Immature natural killer cell (primary cell): ENCODE measurements around the gene LKAAEAR1. TPM values are rescaled to one million over a fixed set of nuclear protein-coding genes. Genes with fewer than 3 reads are reported as not detected.

Experiments
- DNase-seq, 3 donors: peaks; one replicate each; pipeline ENCODE4 v3.0.0; 2022; ENCODE audit warnings: mixed read lengths in 1 of 3
- H3K27ac Mint-ChIP-seq, 6 donors: one replicate each; pipeline ENCODE4 v1.8.0; 2020; ENCODE audit warnings: mixed read lengths in 6 of 6, mild to moderate bottlenecking in 5 of 6, inconsistent platforms in 4 of 6, moderate library complexity in 3 of 6
- H3K27me3 Mint-ChIP-seq, 3 donors: one replicate each; pipeline ENCODE4 v1.8.0; 2020 to 2021; ENCODE audit warnings: low read depth in 3 of 3, mild to moderate bottlenecking in 3 of 3, mixed read lengths in 3 of 3, moderate library complexity in 3 of 3, inconsistent platforms in 1 of 3
- H3K36me3 Mint-ChIP-seq, 3 donors: one replicate each; pipeline ENCODE4 v1.8.0; 2020; ENCODE audit warnings: mixed read lengths in 3 of 3, inconsistent platforms in 2 of 3, mild to moderate bottlenecking in 2 of 3
- H3K4me1 Mint-ChIP-seq, 2 donors: one replicate each; pipeline ENCODE4 v1.8.0; 2020; ENCODE audit warnings: inconsistent platforms in 2 of 2, mild to moderate bottlenecking in 2 of 2, mixed read lengths in 2 of 2, moderate library complexity in 1 of 2
- H3K4me3 Mint-ChIP-seq, 5 donors: one replicate each; pipeline ENCODE4 v1.8.0; 2020; ENCODE audit warnings: mild to moderate bottlenecking in 5 of 5, mixed read lengths in 5 of 5, inconsistent platforms in 3 of 5, moderate library complexity in 3 of 5
- H3K9me3 Mint-ChIP-seq, 6 donors: one replicate each; pipeline ENCODE4 v1.8.0; 2020; ENCODE audit warnings: mild to moderate bottlenecking in 6 of 6, mixed read lengths in 6 of 6, inconsistent platforms in 4 of 6, moderate library complexity in 3 of 6
- polyA plus RNA-seq, 3 donors: library from polyadenylated mRNA; unstranded; fragments of 300-500 nt; fragmentation: Illumina TruSeq; gene quantifications; one replicate each; pipeline ENCODE4 v1.2.3, GENCODE V29; 2021

LKAAEAR1 gene
- polyA plus RNA-seq, 3 donors from 2014 or later = not detected

GRCh38 chr20:64047968-64048401 is 36.2 kb downstream of the LKAAEAR1 start:
- peaks cover 5 to 17% (median 12%) of the 10 kb centered on the region in 3 donors for H3K27me3 Mint-ChIP-seq

GRCh38 chr20:64047046-64047389 is 37.2 kb downstream of the LKAAEAR1 start:
- H3K27me3 Mint-ChIP-seq = peaks cover 5 to 19% (median 12%) of the 10 kb centered on the region in 3 donors
- H3K9me3 Mint-ChIP-seq = no peaks in the 10 kb centered on the region
- no peak for DNase-seq
- no peaks in the 10 kb centered on the region for H3K36me3 Mint-ChIP-seq
- no peak overlapping the region for H3K27ac Mint-ChIP-seq
- H3K4me1 Mint-ChIP-seq = peaks cover 0 to 4% of the 10 kb centered on the region in 2 donors
- H3K4me3 Mint-ChIP-seq = no peak overlapping the region

More at GRCh38 chr20:64047968-64048401, 36.2 kb downstream of the LKAAEAR1 start:
- DNase-seq = no peak
- Mint-ChIP-seq H3K4me3 (no peak overlapping the region), H3K9me3 (no peaks in the 10 kb centered on the region), H3K27ac (no peak overlapping the region), H3K4me1 (peaks cover 0 to 2% of the 10 kb centered on the region in 2 donors), H3K36me3 (no peaks in the 10 kb centered on the region)

GRCh38 chr20:64045346-64046011 is 38.7 kb downstream of the LKAAEAR1 start:
- no peak for DNase-seq
- peaks cover 0 to 10% of the 10 kb centered on the region in 2 donors for H3K4me1 Mint-ChIP-seq
- H3K27ac Mint-ChIP-seq = no peak overlapping the region
- H3K27me3 Mint-ChIP-seq = peaks cover 3 to 17% (median 11%) of the 10 kb centered on the region in 3 donors
- H3K4me3 Mint-ChIP-seq = no peak overlapping the region
- H3K9me3 Mint-ChIP-seq = no peaks in the 10 kb centered on the region
- no peaks in the 10 kb centered on the region for H3K36me3 Mint-ChIP-seq

GRCh38 chr20:64044484-64045247 is 39.5 kb downstream of the LKAAEAR1 start:
- H3K4me3 Mint-ChIP-seq = no peak overlapping the region
- no peak overlapping the region for H3K27ac Mint-ChIP-seq
- H3K36me3 Mint-ChIP-seq = no peaks in the 10 kb centered on the region
- peaks cover 4 to 20% (median 11%) of the 10 kb centered on the region in 3 donors for H3K27me3 Mint-ChIP-seq
- no peak for DNase-seq
- no peaks in the 10 kb centered on the region for H3K9me3 Mint-ChIP-seq
- H3K4me1 Mint-ChIP-seq = peaks cover 0 to 10% of the 10 kb centered on the region in 2 donors

- Mint-ChIP-seq H3K4me1 (peaks cover 0 to 10% of the 10 kb centered on the region in 2 donors), H3K4me3 (peak overlapping the region in 1 of 5 donors; percentile 49), H3K36me3 (no peaks in the 10 kb centered on the region), H3K27ac (no peak overlapping the region), H3K9me3 (no peaks in the 10 kb centered on the region), H3K27me3 (peaks cover 4 to 21% (median 11%) of the 10 kb centered on the region in 3 donors)
- DNase-seq = no peak
Measured at GRCh38 chr20:64043768-64044167, 40.4 kb downstream of the LKAAEAR1 start.

- Mint-ChIP-seq H3K9me3 (no peaks in the 10 kb centered on the region), H3K36me3 (no peaks in the 10 kb centered on the region), H3K4me1 (peaks cover 0 to 14% of the 10 kb centered on the region in 2 donors), H3K27me3 (peaks cover 4 to 17% (median 11%) of the 10 kb centered on the region in 3 donors), H3K27ac (no peak overlapping the region), H3K4me3 (peak overlapping the region in 3 of 5 donors; percentile 42 to 69 (median 49))
- no peak for DNase-seq
Measured at GRCh38 chr20:64042054-64042781, 42.0 kb downstream of the LKAAEAR1 start.

GRCh38 chr20:64041781-64042053 is 42.5 kb downstream of the LKAAEAR1 start:
- H3K4me1 Mint-ChIP-seq = peaks cover 0 to 14% of the 10 kb centered on the region in 2 donors
- H3K27ac Mint-ChIP-seq = no peak overlapping the region
- H3K9me3 Mint-ChIP-seq = no peaks in the 10 kb centered on the region
- peak overlapping the region in 2 of 5 donors; percentile 29 to 50 for H3K4me3 Mint-ChIP-seq
- H3K27me3 Mint-ChIP-seq = peaks cover 4 to 17% (median 13%) of the 10 kb centered on the region in 3 donors
- DNase-seq = no peak
- H3K36me3 Mint-ChIP-seq = no peaks in the 10 kb centered on the region

- Mint-ChIP-seq H3K4me3 (peak overlapping the region in 2 of 5 donors; percentile 29 to 50), H3K4me1 (peaks cover 0 to 14% of the 10 kb centered on the region in 2 donors), H3K9me3 (no peaks in the 10 kb centered on the region), H3K27ac (no peak overlapping the region), H3K36me3 (no peaks in the 10 kb centered on the region), H3K27me3 (peaks cover 2 to 17% (median 11%) of the 10 kb centered on the region in 3 donors)
- DNase-seq = no peak
Measured at GRCh38 chr20:64041040-64041780, 43.0 kb downstream of the LKAAEAR1 start.

GRCh38 chr20:64040231-64041039 is 43.8 kb downstream of the LKAAEAR1 start:
- Mint-ChIP-seq H3K27me3 (peaks cover 2 to 15% (median 7%) of the 10 kb centered on the region in 3 donors), H3K9me3 (no peaks in the 10 kb centered on the region), H3K27ac (no peak overlapping the region), H3K36me3 (no peaks in the 10 kb centered on the region), H3K4me1 (peaks cover 0 to 14% of the 10 kb centered on the region in 2 donors), H3K4me3 (peak overlapping the region in 4 of 5 donors; percentile 35 to 69 (median 44))
- no peak for DNase-seq

- peaks cover 0 to 14% of the 10 kb centered on the region in 2 donors for H3K4me1 Mint-ChIP-seq
- no peaks in the 10 kb centered on the region for H3K9me3 Mint-ChIP-seq
- no peak for DNase-seq
- H3K27ac Mint-ChIP-seq = no peak overlapping the region
- peaks cover 3 to 16% (median 7%) of the 10 kb centered on the region in 3 donors for H3K27me3 Mint-ChIP-seq
- H3K4me3 Mint-ChIP-seq = peak overlapping the region; percentile 38 to 71 (median 50)
- no peaks in the 10 kb centered on the region for H3K36me3 Mint-ChIP-seq
Measured at GRCh38 chr20:64039293-64040160, 44.7 kb downstream of the LKAAEAR1 start.

GRCh38 chr20:64038565-64039292 is 45.5 kb downstream of the LKAAEAR1 start:
- H3K4me3 Mint-ChIP-seq = peak overlapping the region; percentile 27 to 71 (median 41)
- peaks cover 3 to 12% (median 7%) of the 10 kb centered on the region in 3 donors for H3K27me3 Mint-ChIP-seq
- no peaks in the 10 kb centered on the region for H3K36me3 Mint-ChIP-seq
- peak; percentile 61 to 66 (median 66) for DNase-seq
- no peaks in the 10 kb centered on the region for H3K9me3 Mint-ChIP-seq
- peaks cover 0 to 14% of the 10 kb centered on the region in 2 donors for H3K4me1 Mint-ChIP-seq
- H3K27ac Mint-ChIP-seq = no peak overlapping the region
